Measurements from ENCODE around the gene FBXO24.

FBXO24 gene

GRCh38 chr7:100649826-100650565 lies 63.9 kb downstream of the FBXO24 start:
- H3K4me1 ChIP-seq (ENCODE audit: insufficient read depth, low read length), result peaks cover 5% of the 10 kb centered on the region; the same call in 1 of the 2 replicates
- no peaks in the 10 kb centered on the region for H3K9me3 ChIP-seq (ENCODE audit: control insufficient read depth, insufficient read depth, low read length)
- no peaks in the 10 kb centered on the region for H3K36me3 ChIP-seq (ENCODE audit: insufficient read depth, low read length)
- no peak overlapping the region for H3K9ac ChIP-seq (ENCODE audit: low read depth, low read length)

Data from ES-I3 (cell line).